Uterine smooth muscle cell (primary cell): ENCODE results near the gene TLR9. TPM values are rescaled to one million over a fixed set of nuclear protein-coding genes. Genes with fewer than 3 reads are reported as not detected.

Experiments used
- total RNA-seq: library from RNA; depleted of rRNA; stranded (reverse); fragments of >200 nt; gene quantifications from 2 replicates; pipeline ENCODE4 v1.2.3, GENCODE V29; 2014

TLR9 gene
- total RNA-seq, result under 0.01 TPM in 1 of 2 replicates, not detected in the other

GRCh38 chr3:52225452-52226228, at the start of gene TLR9:
Gene TLR9 (minus strand): TSS chr3:52225645. CDS start chr3:52225529, 116 bp downstream.

GRCh38 chr3:52245322-52246263, 20.1 kb upstream of the TLR9 start, which contains the start of gene PPM1M:
Gene PPM1M (plus strand): TSS chr3:52245759. CDS start chr3:52245825, 66 bp downstream.

GRCh38 chr3:52238761-52239701, 13.6 kb upstream of the TLR9 start, which contains the start of gene TWF2:
Gene TWF2 (minus strand): TSS chr3:52239158. CDS start chr3:52239016, 142 bp downstream.

GRCh38 chr3:52197842-52198625, 27.4 kb downstream of the TLR9 start, which contains the start of gene ALAS1:
Gene ALAS1 (plus strand): TSS chr3:52198160. CDS start chr3:52199242, 1,082 bp downstream.

Other genes starting within 250 kb of the TLR9 start
- 39.7 and 46.6 TPM in 2 replicates for gene ACY1, start 242.1 kb downstream of the TLR9 start, total RNA-seq
- 767 and 1,154 TPM in 2 replicates for gene RPL29, start 229.8 kb downstream of the TLR9 start, total RNA-seq
- 7.9 and 8.6 TPM in 2 replicates for gene DUSP7, start 169.1 kb downstream of the TLR9 start, total RNA-seq
- 9.4 and 24.8 TPM in 2 replicates for gene POC1A, start 71.2 kb downstream of the TLR9 start, total RNA-seq
- gene ALAS1, start 27.5 kb downstream of the TLR9 start, total RNA-seq, result 40.4 and 45.4 TPM in 2 replicates
- 129 and 153 TPM in 2 replicates for gene TWF2, start 13.5 kb upstream of the TLR9 start, total RNA-seq
- 16.6 and 33.1 TPM in 2 replicates for gene PPM1M, start 20.1 kb upstream of the TLR9 start, total RNA-seq
- gene WDR82, start 53.0 kb upstream of the TLR9 start, total RNA-seq, result 70.7 and 81.5 TPM in 2 replicates
- gene GLYCTK, start 62.2 kb upstream of the TLR9 start, total RNA-seq, result 9.5 and 19.8 TPM in 2 replicates
- 2.1 and 4.1 TPM in 2 replicates for gene DNAH1, start 90.7 kb upstream of the TLR9 start, total RNA-seq
- gene BAP1, start 184.4 kb upstream of the TLR9 start, total RNA-seq, result 49.4 and 56.6 TPM in 2 replicates
- gene PHF7, start 185.0 kb upstream of the TLR9 start, total RNA-seq, result 2.7 and 5.8 TPM in 2 replicates
- under 0.01 TPM in 2 replicates for gene SEMA3G, start 219.5 kb upstream of the TLR9 start, total RNA-seq
- gene TNNC1, start 228.4 kb upstream of the TLR9 start, total RNA-seq, result 0.33 TPM in 1 of 2 replicates, not detected in the other
- gene NISCH, start 230.0 kb upstream of the TLR9 start, total RNA-seq, result 67.1 and 97.0 TPM in 2 replicates